DMS 273 treated with DMSO at 0.1 percent for 48 hours (cell line): ENCODE data around the gene HOXB6.

Source experiments
- DNase-seq: peaks from one replicate; lab custom pipeline; 2025; lab: John Stamatoyannopoulos, UW

HOXB6 gene

DNA sequence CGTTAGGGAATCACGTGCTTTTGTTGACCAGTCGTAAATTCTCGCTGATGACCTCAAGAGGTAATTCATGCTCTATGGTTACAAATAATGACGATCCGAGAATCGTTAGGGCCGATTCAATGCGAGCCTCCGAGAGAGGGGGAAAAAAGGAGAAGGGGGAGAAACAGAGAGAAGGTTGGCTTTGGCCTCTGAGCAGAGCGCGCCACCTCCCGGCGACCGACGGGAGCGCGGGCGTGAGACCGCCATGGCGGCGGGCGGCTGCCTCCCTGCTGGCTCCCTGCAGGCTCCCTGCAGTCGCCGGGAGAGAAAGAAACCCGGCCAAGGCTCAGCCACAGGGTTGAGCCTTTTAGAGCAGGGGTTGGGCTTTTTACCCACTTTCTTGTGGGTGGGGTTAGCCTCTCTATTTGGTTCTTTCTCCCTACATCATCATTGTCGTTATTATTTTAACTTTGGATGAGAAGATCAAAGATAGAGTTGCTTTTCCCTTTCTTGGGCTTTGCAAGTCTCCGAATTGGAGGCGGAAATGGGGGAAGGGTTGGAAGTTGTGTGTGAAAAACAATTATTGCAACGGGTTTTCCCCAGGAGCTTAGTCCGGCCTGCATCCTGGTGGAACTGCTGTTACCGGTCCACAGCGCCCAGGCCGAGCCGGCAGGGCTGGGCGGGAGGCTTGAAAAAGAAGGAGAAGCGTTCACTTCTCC is 10.8 kb downstream of the HOXB6 start:
- DNase-seq, result peak; percentile 21

GRCh38 chr17:48593126-48593829 is 11.5 kb downstream of the HOXB6 start, which contains the start of gene HOXB5:
HOXB5 (minus strand) TSS chr17:48593779; CDS start chr17:48593682, 97 bp downstream.
- no peak for DNase-seq

DNA sequence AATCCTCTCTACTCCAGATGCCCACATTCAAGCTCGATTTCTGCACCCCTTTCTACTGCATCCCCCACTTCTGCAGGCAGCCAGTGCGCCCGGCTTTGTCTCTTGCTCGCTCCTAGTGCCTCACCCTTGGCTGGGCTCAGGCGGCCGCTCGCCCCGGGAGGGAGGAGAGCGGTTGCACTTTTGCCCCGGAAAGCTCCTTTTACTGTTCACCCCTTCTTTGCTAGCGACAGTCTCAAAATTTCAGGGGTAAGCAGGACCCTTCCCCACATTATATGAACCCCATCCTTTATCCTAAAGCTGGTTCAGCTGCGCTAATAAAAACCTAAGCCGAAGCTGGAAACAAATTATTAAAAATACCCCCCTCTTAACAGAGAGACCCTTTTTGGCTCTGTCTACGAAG is 12.2 kb downstream of the HOXB6 start:
- no peak for DNase-seq

DNA sequence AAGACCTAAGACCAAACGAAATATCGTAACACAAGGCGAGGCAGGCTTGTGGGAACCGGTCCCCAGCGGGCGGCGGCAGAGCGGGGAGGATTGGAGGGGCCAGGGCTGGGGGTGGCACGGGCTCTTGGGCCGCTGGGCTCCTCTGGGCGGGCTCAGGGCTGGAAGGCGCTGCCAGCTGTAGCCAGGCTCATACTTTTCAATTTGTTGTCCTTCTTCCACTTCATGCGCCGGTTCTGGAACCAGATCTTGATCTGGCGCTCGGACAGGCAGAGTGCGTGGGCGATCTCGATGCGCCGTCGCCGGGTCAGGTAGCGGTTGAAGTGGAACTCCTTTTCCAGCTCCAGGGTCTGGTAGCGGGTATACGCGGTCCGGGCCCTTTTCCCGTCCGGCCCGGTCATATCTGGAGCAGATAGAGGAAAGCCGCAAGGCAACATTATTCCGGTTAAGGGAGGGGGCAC is 12.7 kb downstream of the HOXB6 start:
- DNase-seq, result no peak

GRCh38 chr17:48591255-48592056 is 13.3 kb downstream of the HOXB6 start:
- DNase-seq, result no peak

- no peak for DNase-seq
Measured at GRCh38 chr17:48590607-48591161, 14.1 kb downstream of the HOXB6 start.

GRCh38 chr17:48589831-48590606 is 14.8 kb downstream of the HOXB6 start, which contains the start of gene HOXB3:
HOXB3 (minus strand) TSS chr17:48590241; CDS start chr17:48552474, 37,767 bp downstream.
- DNase-seq, result no peak

- DNase-seq, result no peak
Measured at GRCh38 chr17:48589060-48589830, 15.5 kb downstream of the HOXB6 start.

DNA sequence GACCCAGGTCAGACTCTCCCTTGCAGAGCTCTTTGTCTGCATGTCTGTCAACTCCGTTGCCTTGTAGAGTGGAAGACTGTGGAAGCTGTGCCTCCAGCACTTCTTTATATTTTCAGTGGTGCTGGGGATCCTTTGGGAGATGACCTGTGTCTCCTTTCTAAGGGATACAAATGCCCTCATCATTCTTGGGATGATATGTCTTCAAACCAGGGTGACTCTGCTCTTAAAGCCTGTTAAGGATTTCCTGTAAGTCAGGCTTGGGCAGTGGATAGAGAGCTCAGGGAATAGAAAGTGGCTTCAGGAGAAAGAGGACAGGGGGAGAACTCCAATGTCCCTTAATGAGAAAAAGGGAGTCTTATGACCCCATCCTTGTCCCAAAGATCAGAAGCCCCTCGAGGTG is 16.3 kb downstream of the HOXB6 start:
- DNase-seq, result no peak

DNA sequence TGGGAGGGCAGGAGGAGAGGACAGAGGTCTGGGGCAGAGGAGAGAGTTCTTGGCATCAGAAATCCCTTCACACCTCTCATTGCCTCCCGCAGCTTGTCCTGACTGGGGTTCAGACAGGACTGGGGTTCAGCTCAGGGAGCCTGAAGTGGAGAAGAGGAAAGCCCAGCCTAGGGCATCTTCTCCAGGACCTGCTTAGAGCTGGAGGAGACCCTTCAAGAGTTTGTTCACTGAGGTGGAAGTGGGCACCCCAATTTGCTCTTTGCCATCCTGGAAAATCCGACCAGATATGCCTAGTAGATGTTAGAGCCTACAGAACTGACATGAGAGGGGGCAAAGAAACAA is 16.7 kb downstream of the HOXB6 start:
- DNase-seq, result no peak

DNA sequence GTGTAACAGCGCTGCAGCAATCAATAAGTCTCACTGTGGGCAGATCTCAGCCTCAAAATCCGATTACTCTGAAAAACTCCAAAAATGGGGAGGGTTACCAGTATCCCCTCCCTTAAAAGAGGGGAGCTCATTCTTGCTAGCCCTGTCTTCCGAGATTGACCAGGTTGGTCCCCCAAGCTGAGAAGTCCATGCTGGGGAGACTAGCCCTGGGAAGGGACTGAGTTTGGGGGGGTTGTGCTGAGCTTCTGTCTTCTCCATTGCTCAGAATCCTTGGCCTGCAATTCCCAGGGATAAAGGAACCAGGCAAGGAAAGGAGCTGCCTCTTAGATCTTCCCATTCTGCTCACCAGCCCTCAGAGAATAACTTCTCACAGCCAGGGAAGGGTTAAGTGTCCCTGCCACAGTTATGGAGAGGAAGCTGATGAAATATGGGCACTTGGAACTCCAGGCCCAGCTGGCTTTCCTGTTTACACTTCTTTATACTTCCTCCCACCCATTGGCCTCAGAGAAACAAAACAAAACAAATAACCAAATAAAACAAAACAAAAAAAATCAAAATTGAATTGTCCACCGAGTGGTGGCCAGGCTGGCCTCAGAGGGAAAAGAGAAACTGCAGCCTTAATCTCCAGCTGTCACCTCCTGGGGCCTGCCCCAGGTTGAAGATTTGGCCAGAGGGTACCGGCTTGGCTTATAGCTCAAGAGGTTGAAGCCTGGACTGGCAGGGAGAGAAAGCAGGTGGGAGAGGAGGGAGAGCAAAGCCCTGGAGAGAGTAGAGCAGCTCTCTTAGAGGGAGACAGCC is 17.3 kb downstream of the HOXB6 start:
- DNase-seq, result no peak

GRCh38 chr17:48586355-48587258 is 18.2 kb downstream of the HOXB6 start:
- DNase-seq, result no peak

GRCh38 chr17:48584223-48584741 is 20.5 kb downstream of the HOXB6 start:
- DNase-seq, result no peak

GRCh38 chr17:48583708-48584222 is 21.0 kb downstream of the HOXB6 start:
- no peak for DNase-seq

DNA sequence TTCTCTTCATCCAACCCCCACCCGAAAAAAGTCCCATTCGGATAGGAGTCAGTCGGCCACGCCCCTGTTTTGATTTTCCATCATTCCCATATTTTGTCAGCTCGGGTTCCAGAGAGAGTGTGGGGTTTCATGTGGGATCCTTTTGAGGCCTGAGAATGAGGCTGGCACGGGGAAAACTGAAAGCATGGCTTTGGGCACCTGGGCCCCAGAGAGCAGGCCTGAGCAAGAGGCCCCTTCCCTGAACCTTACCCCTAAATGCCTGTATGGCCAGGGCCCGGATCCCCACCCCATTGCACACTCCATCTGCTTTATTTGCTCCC is 22.1 kb downstream of the HOXB6 start:
- DNase-seq, result no peak

GRCh38 chr17:48579760-48580554 is 24.8 kb downstream of the HOXB6 start:
- DNase-seq, result no peak

DNA sequence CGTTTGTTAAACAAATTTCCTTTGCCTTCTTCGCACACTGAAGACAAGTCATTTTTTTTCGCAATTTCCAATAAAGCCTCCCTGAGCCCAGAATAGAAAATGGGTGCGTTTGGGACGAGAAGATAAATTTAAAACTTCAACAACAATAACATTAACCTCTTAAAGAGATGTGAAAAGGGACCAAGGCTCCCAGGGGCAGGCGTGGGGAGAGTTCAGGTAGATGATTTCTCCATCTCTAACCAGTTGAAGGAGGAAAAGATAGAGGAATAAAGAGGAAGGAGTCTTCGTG is 25.4 kb downstream of the HOXB6 start:
- no peak for DNase-seq
